H9 (cell line): Measurements from ENCODE around the gene PMS1. TPM values are rescaled to one million over a fixed set of nuclear protein-coding genes. Genes with fewer than 3 reads are reported as not detected.
"Not testable (repeated sequence)": the region's sequence is repeated elsewhere in the genome, so short reads cannot be mapped to it uniquely, and the experiment has no call there.

Experiments
- DNase-seq: peaks from one replicate; pipeline ENCODE4 v3.0.0-alpha.2; 2017
- H2AFZ ChIP-seq: one replicate; pipeline ENCODE4 v1.6.1; 2013; ENCODE audit warnings: mild to moderate bottlenecking, low read length, control low read depth, moderate library complexity
- H2AK5ac ChIP-seq: 2 replicates; pipeline ENCODE4 v1.6.1; 2013; ENCODE audit warnings: low read length, control low read depth, mixed read lengths; ENCODE audit not compliant: insufficient read length
- H2BK120ac ChIP-seq: one replicate; pipeline ENCODE4 v1.6.1; 2013; ENCODE audit warnings: low read depth, mild to moderate bottlenecking, low read length, control low read depth, inconsistent platforms; ENCODE audit not compliant: poor library complexity, severe bottlenecking
- H2BK12ac ChIP-seq: 2 replicates; pipeline ENCODE4 v1.6.1; 2013; ENCODE audit warnings: low read length, control low read depth, mixed read lengths, low read depth; ENCODE audit not compliant: insufficient read length
- H2BK15ac ChIP-seq: 2 replicates; pipeline ENCODE4 v1.6.1; 2013; ENCODE audit warnings: low read depth, low read length, control low read depth
- H2BK20ac ChIP-seq: one replicate; pipeline ENCODE4 v1.6.1; 2013; ENCODE audit warnings: low read depth, mild to moderate bottlenecking, low read length, control low read depth, inconsistent platforms; ENCODE audit not compliant: poor library complexity, severe bottlenecking
- H2BK5ac ChIP-seq: 2 replicates; pipeline ENCODE4 v1.6.1; 2013; ENCODE audit warnings: low read length, control low read depth, mixed read lengths; ENCODE audit not compliant: insufficient read length
- H3K14ac ChIP-seq: 2 replicates; pipeline ENCODE4 v1.6.1; 2013; ENCODE audit warnings: low read length, control low read depth; ENCODE audit not compliant: insufficient read depth
- H3K18ac ChIP-seq: 2 replicates; pipeline ENCODE4 v1.6.1; 2013; ENCODE audit warnings: low read depth, mild to moderate bottlenecking, mixed read lengths, low read length, control low read depth; ENCODE audit not compliant: insufficient read length
- H3K23ac ChIP-seq: 2 replicates; pipeline ENCODE4 v1.6.1; 2013; ENCODE audit warnings: low read length, control low read depth, mixed read lengths, low read depth; ENCODE audit not compliant: insufficient read length
- H3K23me2 ChIP-seq: 2 replicates; pipeline ENCODE4 v1.6.1; 2013; ENCODE audit warnings: low read depth, mild to moderate bottlenecking, mixed read lengths, low read length, control low read depth; ENCODE audit not compliant: insufficient read length, poor library complexity, severe bottlenecking
- H3K27ac ChIP-seq: 2 replicates; pipeline ENCODE4 v1.5.1; 2013; ENCODE audit warnings: low read length, control low read depth, mixed read lengths, low read depth; ENCODE audit not compliant: insufficient read length
- H3K27me3 ChIP-seq: 2 replicates; pipeline ENCODE4 v1.6.1; 2013; ENCODE audit warnings: low read length, control low read depth, inconsistent platforms; ENCODE audit not compliant: insufficient read depth
- H3K4ac ChIP-seq: 2 replicates; pipeline ENCODE4 v1.6.1; 2013; ENCODE audit warnings: low read depth, mild to moderate bottlenecking, control low read depth, inconsistent platforms, low read length, moderate library complexity
- H3K4me1 ChIP-seq: 2 replicates; pipeline ENCODE4 v1.6.1; 2013; ENCODE audit warnings: low read length, control low read depth, inconsistent platforms; ENCODE audit not compliant: insufficient read depth
- H3K4me2 ChIP-seq: 2 replicates; pipeline ENCODE4 v1.6.1; 2013; ENCODE audit warnings: low read length, control low read depth, mixed read lengths; ENCODE audit not compliant: insufficient read length, insufficient read depth
- H3K56ac ChIP-seq: 2 replicates; pipeline ENCODE4 v1.6.1; 2013; ENCODE audit warnings: low read depth, mild to moderate bottlenecking, mixed read lengths, low read length, control low read depth; ENCODE audit not compliant: insufficient read length
- H3K79me1 ChIP-seq: 2 replicates; pipeline ENCODE4 v1.6.1; 2013; ENCODE audit warnings: low read depth, mild to moderate bottlenecking, moderate library complexity, low read length, control low read depth, inconsistent platforms; ENCODE audit not compliant: insufficient read depth, poor library complexity, severe bottlenecking
- H3K79me2 ChIP-seq: 2 replicates; pipeline ENCODE4 v1.6.1; 2013; ENCODE audit warnings: low read length, control low read depth, inconsistent platforms; ENCODE audit not compliant: insufficient read depth
- H3K9ac ChIP-seq: 2 replicates; pipeline ENCODE4 v1.6.1; 2013; ENCODE audit warnings: low read length, control low read depth, mixed read lengths; ENCODE audit not compliant: insufficient read length; ENCODE audit errors: extremely low read depth
- H3K9me3 ChIP-seq: one replicate; pipeline ENCODE4 v1.6.1; 2013; ENCODE audit warnings: low read depth, low read length, inconsistent platforms; ENCODE audit not compliant: control insufficient read depth
- H3T11ph ChIP-seq: one replicate; pipeline ENCODE4 v1.6.1; 2013; ENCODE audit warnings: mild to moderate bottlenecking, low read length, control low read depth, inconsistent platforms
- H4K20me1 ChIP-seq: one replicate; pipeline ENCODE4 v1.6.1; 2013; ENCODE audit not compliant: control insufficient read depth, insufficient read length, insufficient read depth
- H4K5ac ChIP-seq: 2 replicates; pipeline ENCODE4 v1.6.1; 2013; ENCODE audit warnings: low read depth, mild to moderate bottlenecking, mixed read lengths, low read length, control low read depth; ENCODE audit not compliant: insufficient read length
- H4K8ac ChIP-seq: replicated peaks from 2 replicates; pipeline ENCODE4 v1.6.1; 2013; ENCODE audit warnings: low read length, control low read depth, mixed read lengths, low read depth; ENCODE audit not compliant: insufficient read length
- H4K91ac ChIP-seq: 2 replicates; pipeline ENCODE4 v1.6.1; 2013; ENCODE audit warnings: low read depth, mild to moderate bottlenecking, moderate library complexity, mixed read lengths, low read length, control low read depth; ENCODE audit not compliant: insufficient read length
- H3K27ac Mint-ChIP-seq, 3 experiments: 2 replicates in 2 of 3; 3 replicates in 1 of 3; pipeline ENCODE4 v1.8.0; 2020 to 2021; ENCODE audit warnings: mixed read lengths in 3 of 3, mild to moderate bottlenecking in 1 of 3, moderate library complexity in 1 of 3
- H3K27me3 Mint-ChIP-seq: 2 replicates; pipeline ENCODE4 v1.8.0; 2021; ENCODE audit warnings: low read depth, mild to moderate bottlenecking, moderate library complexity, mixed read lengths
- H3K36me3 Mint-ChIP-seq, 3 experiments: 2 replicates in 2 of 3; 3 replicates in 1 of 3; pipeline ENCODE4 v1.8.0; 2020 to 2021; ENCODE audit warnings: low read depth in 3 of 3, mixed read lengths in 3 of 3; ENCODE audit not compliant: insufficient read depth in 1 of 3
- H3K4me1 Mint-ChIP-seq, 2 experiments: 2 replicates each; pipeline ENCODE4 v1.8.0; 2020; ENCODE audit warnings: mixed read lengths in 2 of 2
- H3K4me3 Mint-ChIP-seq, 2 experiments: 2 replicates in 1 of 2; 3 replicates in 1 of 2; pipeline ENCODE4 v1.8.0; 2020 to 2021; ENCODE audit warnings: mild to moderate bottlenecking in 2 of 2, mixed read lengths in 2 of 2, moderate library complexity in 1 of 2
- H3K9me3 Mint-ChIP-seq, 2 experiments: 2 replicates in 1 of 2; 3 replicates in 1 of 2; pipeline ENCODE4 v1.8.0; 2020; ENCODE audit warnings: mild to moderate bottlenecking in 2 of 2, mixed read lengths in 2 of 2, moderate library complexity in 1 of 2
- WGBS: extraction: QIAGEN DNeasy Blood & Tissue Kit; methylation state at CpG from one replicate; pipeline ENCODE4 v1.1.7; 2013; ENCODE audit warnings: missing lambda C conversion rate, low lambda C conversion rate, mixed read lengths; ENCODE audit not compliant: insufficient read length; ENCODE audit errors: extremely low coverage; 5-methylcytosine and 5-hydroxymethylcytosine counted together
- total RNA-seq: library from RNA; stranded (reverse); gene quantifications from 2 replicates; pipeline ENCODE4 v1.2.1, GENCODE V29; 2021
- TF ChIP-seq, protein P1 (sequence below): fragments of 200-600 bp; sonication (generic); conservative IDR thresholded peaks from 3 replicates; pipeline ENCODE4 v1.8.0; 2021; ENCODE audit warnings: antibody characterized with exemption, mild to moderate bottlenecking

PMS1 gene
- total RNA-seq, 1 experiment from 2014 or later: 47.2 TPM

DNA sequence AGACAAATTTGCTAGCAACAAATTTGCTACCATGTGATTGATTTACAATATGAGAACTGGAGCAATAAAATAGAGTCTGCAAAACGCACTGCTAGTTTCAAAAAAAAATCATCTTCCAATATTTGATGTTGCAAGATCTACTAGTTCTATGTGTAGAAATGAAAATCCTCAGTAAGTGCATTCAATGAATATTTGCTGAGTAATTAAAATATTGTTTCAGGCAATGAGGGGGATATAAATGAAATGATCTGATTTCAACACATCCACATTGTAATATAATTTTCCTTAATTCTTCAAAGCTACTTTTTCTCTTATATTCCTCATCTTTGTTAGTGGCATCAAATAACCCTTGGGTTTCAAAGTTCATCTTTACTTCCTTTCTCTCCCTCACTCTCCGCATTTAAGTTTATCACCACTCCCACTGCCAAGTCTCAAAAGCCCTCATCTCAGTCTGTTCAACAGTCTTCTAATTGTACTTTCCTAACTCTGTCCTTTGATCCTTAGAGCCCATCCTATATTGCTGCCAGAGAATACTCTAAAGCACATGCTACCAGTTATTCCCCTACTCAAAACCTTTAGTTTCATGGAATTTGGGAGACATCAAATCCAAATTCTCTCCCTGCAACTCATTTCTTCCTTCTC lies 27.8 kb upstream of the PMS1 start:
- Mint-ChIP-seq H3K27ac (no peak overlapping the region), H3K27me3 (no peaks in the 10 kb centered on the region), H3K36me3 (peaks cover 0 to 15% (median 0%) of the 10 kb centered on the region in 3 experiments; a peak in 4 of 7 replicates), H3K4me1 (no peaks in the 10 kb centered on the region), H3K9me3 (no peaks in the 10 kb centered on the region), H3K4me3 (no peak overlapping the region)
- H3T11ph ChIP-seq: no peak overlapping the region
- no peaks in the 10 kb centered on the region for H3K79me1 ChIP-seq
- no peaks in the 10 kb centered on the region for H4K20me1 ChIP-seq
- DNase-seq: no peak
- no peak overlapping the region for H4K8ac ChIP-seq
- no peak overlapping the region for H3K23ac ChIP-seq
- no peak overlapping the region for H2BK120ac ChIP-seq
- H3K18ac ChIP-seq: no peak overlapping the region
- H3K56ac ChIP-seq: no peak overlapping the region
- no peak overlapping the region for H4K5ac ChIP-seq
- no peak overlapping the region for H4K91ac ChIP-seq
- H2AK5ac ChIP-seq: no peak overlapping the region
- no peak overlapping the region for H3K4ac ChIP-seq
- H2BK5ac ChIP-seq: no peak overlapping the region
- H2AFZ ChIP-seq: no peak overlapping the region
- H3K79me2 ChIP-seq: no peaks in the 10 kb centered on the region
- H3K27me3 ChIP-seq: no peaks in the 10 kb centered on the region
- H3K9me3 ChIP-seq: no peaks in the 10 kb centered on the region
- no peak overlapping the region for H3K27ac ChIP-seq
- no peak overlapping the region for H2BK15ac ChIP-seq
- H3K4me1 ChIP-seq: no peaks in the 10 kb centered on the region
- H3K14ac ChIP-seq: no peak overlapping the region
- no peak overlapping the region for H3K4me2 ChIP-seq
- TF ChIP-seq, protein P1, sequence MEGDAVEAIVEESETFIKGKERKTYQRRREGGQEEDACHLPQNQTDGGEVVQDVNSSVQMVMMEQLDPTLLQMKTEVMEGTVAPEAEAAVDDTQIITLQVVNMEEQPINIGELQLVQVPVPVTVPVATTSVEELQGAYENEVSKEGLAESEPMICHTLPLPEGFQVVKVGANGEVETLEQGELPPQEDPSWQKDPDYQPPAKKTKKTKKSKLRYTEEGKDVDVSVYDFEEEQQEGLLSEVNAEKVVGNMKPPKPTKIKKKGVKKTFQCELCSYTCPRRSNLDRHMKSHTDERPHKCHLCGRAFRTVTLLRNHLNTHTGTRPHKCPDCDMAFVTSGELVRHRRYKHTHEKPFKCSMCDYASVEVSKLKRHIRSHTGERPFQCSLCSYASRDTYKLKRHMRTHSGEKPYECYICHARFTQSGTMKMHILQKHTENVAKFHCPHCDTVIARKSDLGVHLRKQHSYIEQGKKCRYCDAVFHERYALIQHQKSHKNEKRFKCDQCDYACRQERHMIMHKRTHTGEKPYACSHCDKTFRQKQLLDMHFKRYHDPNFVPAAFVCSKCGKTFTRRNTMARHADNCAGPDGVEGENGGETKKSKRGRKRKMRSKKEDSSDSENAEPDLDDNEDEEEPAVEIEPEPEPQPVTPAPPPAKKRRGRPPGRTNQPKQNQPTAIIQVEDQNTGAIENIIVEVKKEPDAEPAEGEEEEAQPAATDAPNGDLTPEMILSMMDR: no peak
- H3K23me2 ChIP-seq: no peaks in the 10 kb centered on the region
- H2BK12ac ChIP-seq: no peak overlapping the region
- no CpG with 5 or more reads among the region's 2 CpGs for WGBS
- no peak overlapping the region for H2BK20ac ChIP-seq
- H3K9ac ChIP-seq: no peak overlapping the region

DNA sequence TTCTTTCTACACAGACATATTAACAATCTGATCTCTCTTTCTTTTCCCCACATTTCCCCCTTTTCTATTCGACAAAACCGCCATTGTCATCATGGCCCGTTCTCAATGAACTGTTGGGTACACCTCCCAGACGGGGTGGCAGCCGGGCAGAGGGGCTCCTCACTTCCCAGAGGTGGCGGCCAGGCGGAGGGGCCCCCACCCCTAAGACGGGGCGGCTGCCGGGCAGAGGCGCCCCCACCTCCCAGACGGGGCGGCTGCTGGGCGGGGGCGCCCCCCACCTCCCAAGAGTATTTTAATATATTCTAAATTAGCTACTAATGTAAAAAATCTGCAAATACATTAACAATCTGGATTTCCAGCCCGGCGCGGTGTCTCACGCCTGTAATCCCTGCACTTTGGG lies 24.1 kb upstream of the PMS1 start:
- H3K9ac ChIP-seq, H3K27me3 ChIP-seq, H2BK5ac ChIP-seq, H3K27ac ChIP-seq, H3K9me3 Mint-ChIP-seq, H3K4me3 Mint-ChIP-seq, H3K4ac ChIP-seq, H4K20me1 ChIP-seq, H2BK120ac ChIP-seq, H3K4me1 Mint-ChIP-seq, H4K91ac ChIP-seq, H4K8ac ChIP-seq, H3K4me1 ChIP-seq, H3K56ac ChIP-seq, H2BK12ac ChIP-seq, H3K27me3 Mint-ChIP-seq, H2AK5ac ChIP-seq, H2BK20ac ChIP-seq, H2AFZ ChIP-seq, H3K79me2 ChIP-seq, H3K23me2 ChIP-seq, H3K79me1 ChIP-seq, H3T11ph ChIP-seq, H3K14ac ChIP-seq, H3K4me2 ChIP-seq, DNase-seq, H3K9me3 ChIP-seq, H2BK15ac ChIP-seq, H3K23ac ChIP-seq, H4K5ac ChIP-seq, H3K18ac ChIP-seq, H3K36me3 Mint-ChIP-seq, H3K27ac Mint-ChIP-seq: not testable (repeated sequence)
- no CpG with 5 or more reads among the region's 19 CpGs for WGBS
